ENCODE results near the gene MFSD2B. TPM values are rescaled to one million over a fixed set of nuclear protein-coding genes. Genes with fewer than 3 reads are reported as not detected.

Gene MFSD2B
- total RNA-seq, 1 experiment from 2014 or later, result 0.39 TPM

GRCh38 chr2:23992931-23993330, 17.0 kb upstream of the MFSD2B start:
- H3K9me3 ChIP-seq (ENCODE audit: control insufficient read depth in 1 of 2, insufficient read depth in 1 of 2, low read depth in 1 of 2, low read length in 2 of 2), result no peaks in the 10 kb centered on the region
- no peaks in the 10 kb centered on the region for H3K27me3 ChIP-seq (ENCODE audit: insufficient read depth, low read length)
- ChIA-PET POLR2A (no interaction called here), CTCF (no interaction called here), RAD21 (ENCODE audit: low non-redundant PET in 1 of 2, low total read pairs in 2 of 2, uncharacterized antibody in 2 of 2, unreplicated experiment in 2 of 2) (no interaction called here)
- intact Hi-C loops (cut with micrococcal nuclease), result no loop called here
- no peaks in the 10 kb centered on the region for H3K36me3 ChIP-seq (ENCODE audit: control insufficient read depth in 1 of 2, insufficient read depth in 2 of 2, low read length in 2 of 2)
- H4K20me1 ChIP-seq (ENCODE audit: insufficient read depth), result no peaks in the 10 kb centered on the region
- no peaks in the 10 kb centered on the region for H3K4me1 ChIP-seq (ENCODE audit: control insufficient read depth in 1 of 2, insufficient read depth in 2 of 2, low read length in 2 of 2)
- no peak for ATAC-seq
- BruUV-seq (replicated peaks), result no TSS peak
- H3K4me3 ChIP-seq (replicated peaks in 1 of 2; ENCODE audit: low read depth in 1 of 2, low read length in 2 of 2), result no peak overlapping the region
- TF ChIP-seq YY1 (IDR thresholded peaks at IDR 0.05; ENCODE audit: extremely low read depth, insufficient replicate concordance, low read depth, low read length) (no peak), EZH2 (IDR thresholded peaks at IDR 0.05) (no peak), TCF7L2 (IDR thresholded peaks at IDR 0.05; ENCODE audit: borderline replicate concordance, extremely low read depth, insufficient read depth, insufficient read length) (no peak), ELF1 (IDR thresholded peaks at IDR 0.05; ENCODE audit: borderline replicate concordance, low read depth) (no peak), CEBPB (IDR thresholded peaks at IDR 0.05; ENCODE audit: low read depth) (no peak), EZH2phosphoT487 (IDR thresholded peaks at IDR 0.05; ENCODE audit: borderline replicate concordance) (no peak), FOSL1 (IDR thresholded peaks at IDR 0.05; ENCODE audit: low read depth) (no peak), SP1 (IDR thresholded peaks at IDR 0.05; ENCODE audit: low read depth) (no peak), ZFX (IDR thresholded peaks at IDR 0.05) (no peak), SIN3A (IDR thresholded peaks at IDR 0.05; ENCODE audit: low read depth) (no peak), ZNF274 (IDR thresholded peaks at IDR 0.05; ENCODE audit: low read depth, low read length) (no peak), EGR1 (IDR thresholded peaks at IDR 0.05; ENCODE audit: low read depth) (no peak)
- TF ChIP-seq, protein P1, sequence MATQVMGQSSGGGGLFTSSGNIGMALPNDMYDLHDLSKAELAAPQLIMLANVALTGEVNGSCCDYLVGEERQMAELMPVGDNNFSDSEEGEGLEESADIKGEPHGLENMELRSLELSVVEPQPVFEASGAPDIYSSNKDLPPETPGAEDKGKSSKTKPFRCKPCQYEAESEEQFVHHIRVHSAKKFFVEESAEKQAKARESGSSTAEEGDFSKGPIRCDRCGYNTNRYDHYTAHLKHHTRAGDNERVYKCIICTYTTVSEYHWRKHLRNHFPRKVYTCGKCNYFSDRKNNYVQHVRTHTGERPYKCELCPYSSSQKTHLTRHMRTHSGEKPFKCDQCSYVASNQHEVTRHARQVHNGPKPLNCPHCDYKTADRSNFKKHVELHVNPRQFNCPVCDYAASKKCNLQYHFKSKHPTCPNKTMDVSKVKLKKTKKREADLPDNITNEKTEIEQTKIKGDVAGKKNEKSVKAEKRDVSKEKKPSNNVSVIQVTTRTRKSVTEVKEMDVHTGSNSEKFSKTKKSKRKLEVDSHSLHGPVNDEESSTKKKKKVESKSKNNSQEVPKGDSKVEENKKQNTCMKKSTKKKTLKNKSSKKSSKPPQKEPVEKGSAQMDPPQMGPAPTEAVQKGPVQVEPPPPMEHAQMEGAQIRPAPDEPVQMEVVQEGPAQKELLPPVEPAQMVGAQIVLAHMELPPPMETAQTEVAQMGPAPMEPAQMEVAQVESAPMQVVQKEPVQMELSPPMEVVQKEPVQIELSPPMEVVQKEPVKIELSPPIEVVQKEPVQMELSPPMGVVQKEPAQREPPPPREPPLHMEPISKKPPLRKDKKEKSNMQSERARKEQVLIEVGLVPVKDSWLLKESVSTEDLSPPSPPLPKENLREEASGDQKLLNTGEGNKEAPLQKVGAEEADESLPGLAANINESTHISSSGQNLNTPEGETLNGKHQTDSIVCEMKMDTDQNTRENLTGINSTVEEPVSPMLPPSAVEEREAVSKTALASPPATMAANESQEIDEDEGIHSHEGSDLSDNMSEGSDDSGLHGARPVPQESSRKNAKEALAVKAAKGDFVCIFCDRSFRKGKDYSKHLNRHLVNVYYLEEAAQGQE (IDR thresholded peaks at IDR 0.05; ENCODE audit: low read depth), result no peak
- TF ChIP-seq, protein P2, sequence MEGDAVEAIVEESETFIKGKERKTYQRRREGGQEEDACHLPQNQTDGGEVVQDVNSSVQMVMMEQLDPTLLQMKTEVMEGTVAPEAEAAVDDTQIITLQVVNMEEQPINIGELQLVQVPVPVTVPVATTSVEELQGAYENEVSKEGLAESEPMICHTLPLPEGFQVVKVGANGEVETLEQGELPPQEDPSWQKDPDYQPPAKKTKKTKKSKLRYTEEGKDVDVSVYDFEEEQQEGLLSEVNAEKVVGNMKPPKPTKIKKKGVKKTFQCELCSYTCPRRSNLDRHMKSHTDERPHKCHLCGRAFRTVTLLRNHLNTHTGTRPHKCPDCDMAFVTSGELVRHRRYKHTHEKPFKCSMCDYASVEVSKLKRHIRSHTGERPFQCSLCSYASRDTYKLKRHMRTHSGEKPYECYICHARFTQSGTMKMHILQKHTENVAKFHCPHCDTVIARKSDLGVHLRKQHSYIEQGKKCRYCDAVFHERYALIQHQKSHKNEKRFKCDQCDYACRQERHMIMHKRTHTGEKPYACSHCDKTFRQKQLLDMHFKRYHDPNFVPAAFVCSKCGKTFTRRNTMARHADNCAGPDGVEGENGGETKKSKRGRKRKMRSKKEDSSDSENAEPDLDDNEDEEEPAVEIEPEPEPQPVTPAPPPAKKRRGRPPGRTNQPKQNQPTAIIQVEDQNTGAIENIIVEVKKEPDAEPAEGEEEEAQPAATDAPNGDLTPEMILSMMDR (IDR thresholded peaks at IDR 0.05 in 2 of 3, conservative IDR thresholded peaks at IDR 0.05 in 1 of 3; ENCODE audit: borderline replicate concordance in 1 of 3, insufficient read depth in 1 of 3, low read depth in 2 of 3, low read length in 2 of 3), result no peak
- TF ChIP-seq, protein P3, sequence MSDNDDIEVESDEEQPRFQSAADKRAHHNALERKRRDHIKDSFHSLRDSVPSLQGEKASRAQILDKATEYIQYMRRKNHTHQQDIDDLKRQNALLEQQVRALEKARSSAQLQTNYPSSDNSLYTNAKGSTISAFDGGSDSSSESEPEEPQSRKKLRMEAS (IDR thresholded peaks at IDR 0.05), result no peak
- TF ChIP-seq, protein P4, sequence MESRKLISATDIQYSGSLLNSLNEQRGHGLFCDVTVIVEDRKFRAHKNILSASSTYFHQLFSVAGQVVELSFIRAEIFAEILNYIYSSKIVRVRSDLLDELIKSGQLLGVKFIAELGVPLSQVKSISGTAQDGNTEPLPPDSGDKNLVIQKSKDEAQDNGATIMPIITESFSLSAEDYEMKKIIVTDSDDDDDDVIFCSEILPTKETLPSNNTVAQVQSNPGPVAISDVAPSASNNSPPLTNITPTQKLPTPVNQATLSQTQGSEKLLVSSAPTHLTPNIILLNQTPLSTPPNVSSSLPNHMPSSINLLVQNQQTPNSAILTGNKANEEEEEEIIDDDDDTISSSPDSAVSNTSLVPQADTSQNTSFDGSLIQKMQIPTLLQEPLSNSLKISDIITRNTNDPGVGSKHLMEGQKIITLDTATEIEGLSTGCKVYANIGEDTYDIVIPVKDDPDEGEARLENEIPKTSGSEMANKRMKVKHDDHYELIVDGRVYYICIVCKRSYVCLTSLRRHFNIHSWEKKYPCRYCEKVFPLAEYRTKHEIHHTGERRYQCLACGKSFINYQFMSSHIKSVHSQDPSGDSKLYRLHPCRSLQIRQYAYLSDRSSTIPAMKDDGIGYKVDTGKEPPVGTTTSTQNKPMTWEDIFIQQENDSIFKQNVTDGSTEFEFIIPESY (IDR thresholded peaks at IDR 0.05; ENCODE audit: extremely low read depth, insufficient replicate concordance, low read length), result no peak
- no peaks in the 10 kb centered on the region for H3K79me2 ChIP-seq (ENCODE audit: insufficient read depth, low read length)
- H3K27ac ChIP-seq (ENCODE audit: low read depth, low read length), result no peak overlapping the region
- no peak for DNase-seq (ENCODE audit: low read depth, low spot score)
- no peak overlapping the region for H2AFZ ChIP-seq (ENCODE audit: low read depth, low read length, poor library complexity, severe bottlenecking)
- no peaks in the 10 kb centered on the region for H3K9me2 ChIP-seq (ENCODE audit: insufficient read depth)
- no peak overlapping the region for H3K9ac ChIP-seq (ENCODE audit: low read length)
- no peak overlapping the region for H3K4me2 ChIP-seq (ENCODE audit: low read length)

Measured in HCT116 (cell line).